Lower lobe of right lung (tissue), 2 donors: ENCODE data around the gene GFRA1. TPM values are rescaled to one million over a fixed set of nuclear protein-coding genes. Genes with fewer than 3 reads are reported as not detected.

Experiments
- ATAC-seq, 2 donors: fragments of 200-7000 bp; cut with Tn5 transposase; one replicate each; pipeline ENCODE4 v1.9.1; 2020 to 2022; ENCODE audit warnings: mild to moderate bottlenecking in 2 of 2, moderate library complexity in 2 of 2
- DNase-seq: peaks from one replicate; pipeline ENCODE4 v3.0.0-alpha.2; 2020
- H3K27ac ChIP-seq: fragments of 200-600 bp; one replicate; pipeline ENCODE4 v1.8.0; 2022
- H3K27me3 ChIP-seq: fragments of 200-600 bp; one replicate; pipeline ENCODE4 v1.8.0; 2022; ENCODE audit warnings: low read depth
- H3K36me3 ChIP-seq: fragments of 200-600 bp; one replicate; pipeline ENCODE4 v1.8.0; 2022; ENCODE audit warnings: mild to moderate bottlenecking
- H3K4me1 ChIP-seq: fragments of 200-600 bp; one replicate; pipeline ENCODE4 v1.8.0; 2022
- H3K4me3 ChIP-seq: fragments of 200-600 bp; one replicate; pipeline ENCODE4 v1.8.0; 2022; ENCODE audit warnings: mild to moderate bottlenecking
- H3K9me3 ChIP-seq: fragments of 200-600 bp; one replicate; pipeline ENCODE4 v1.8.0; 2022
- CTCF ChIP-seq: fragments of 200-600 bp; IDR thresholded peaks from one replicate; pipeline ENCODE4 v1.8.0; 2022; ENCODE audit warnings: antibody characterized with exemption, mild to moderate bottlenecking
- intact Hi-C: fragments of 100-400 bp; cut with DNase I; formaldehyde crosslinking; loops from one replicate; pipeline ENCODE4 v1.11.0; 2022
- total RNA-seq: library from RNA; stranded (reverse); fragmentation: NEBNext Ultra II Directional; extraction: Animal tissue kit (Norgen Biotek cat#: 25700); gene quantifications from one replicate; pipeline ENCODE4 v1.2.1, GENCODE V29; 2021
- donor health status: DM: no; HTN: yes; CAD: no; lungs with severe emphysema.

The GFRA1 gene
- total RNA-seq, 1 donor from 2014 or later: 9.8 TPM

- Histone ChIP-seq H3K4me1 (no peaks in the 10 kb centered on the region), H3K36me3 (no peaks in the 10 kb centered on the region), H3K4me3 (no peak overlapping the region), H3K27ac (no peak overlapping the region), H3K9me3 (no peaks in the 10 kb centered on the region), H3K27me3 (peaks cover 4% of the 10 kb centered on the region)
- no peak for DNase-seq
- intact Hi-C loops: no loop called here
- no peak for ATAC-seq
- no peak for TF ChIP-seq CTCF
These were observed 8.9 kb downstream of the GFRA1 start for GRCh38 chr10:116263870-116264655.

GRCh38 chr10:116262678-116263077 lies 10.3 kb downstream of the GFRA1 start:
- H3K27me3 ChIP-seq: peaks cover 4% of the 10 kb centered on the region
- no peak for DNase-seq
- ATAC-seq: no peak
- TF ChIP-seq CTCF: no peak
- intact Hi-C loops: no loop called here
- no peaks in the 10 kb centered on the region for H3K9me3 ChIP-seq
- H3K4me1 ChIP-seq: no peaks in the 10 kb centered on the region
- no peaks in the 10 kb centered on the region for H3K36me3 ChIP-seq
- no peak overlapping the region for H3K4me3 ChIP-seq
- no peak overlapping the region for H3K27ac ChIP-seq

- Histone ChIP-seq H3K27me3 (no peaks in the 10 kb centered on the region), H3K36me3 (no peaks in the 10 kb centered on the region), H3K4me3 (no peak overlapping the region), H3K27ac (no peak overlapping the region), H3K4me1 (no peaks in the 10 kb centered on the region), H3K9me3 (no peaks in the 10 kb centered on the region)
- intact Hi-C loops: no loop called here
- TF ChIP-seq CTCF: no peak
- ATAC-seq (no peak), DNase-seq (no peak)
These were observed 12.4 kb downstream of the GFRA1 start for GRCh38 chr10:116260599-116260998.

GRCh38 chr10:116259638-116260037 lies 13.4 kb downstream of the GFRA1 start:
- Histone ChIP-seq H3K36me3 (no peaks in the 10 kb centered on the region), H3K27ac (no peak overlapping the region), H3K4me1 (no peaks in the 10 kb centered on the region), H3K9me3 (no peaks in the 10 kb centered on the region), H3K4me3 (no peak overlapping the region), H3K27me3 (no peaks in the 10 kb centered on the region)
- ATAC-seq: no peak
- no peak for TF ChIP-seq CTCF
- intact Hi-C loops: no loop called here
- no peak for DNase-seq

GRCh38 chr10:116257785-116258184 lies 15.2 kb downstream of the GFRA1 start:
- no peaks in the 10 kb centered on the region for H3K9me3 ChIP-seq

More at GRCh38 chr10:116257785-116258184, 15.2 kb downstream of the GFRA1 start:
- no peak for TF ChIP-seq CTCF
- ATAC-seq (no peak), DNase-seq (no peak)
- H3K4me1 ChIP-seq: no peaks in the 10 kb centered on the region
- no peak overlapping the region for H3K27ac ChIP-seq
- H3K36me3 ChIP-seq: no peaks in the 10 kb centered on the region
- no peaks in the 10 kb centered on the region for H3K27me3 ChIP-seq
- no peak overlapping the region for H3K4me3 ChIP-seq
- intact Hi-C loops: no loop called here
